GM19467 (cell line): ENCODE results near the gene FOLR1.
"Not testable (repeated sequence)": the region's sequence is repeated elsewhere in the genome, so short reads cannot be mapped to it uniquely, and the experiment has no call there.

Experiments
- ATAC-seq: cut with Tn5 transposase; IDR thresholded peaks from one replicate; pipeline ENCODE4 v1.9.1; 2021; ENCODE audit warnings: mild to moderate bottlenecking, moderate library complexity; ENCODE audit not compliant: unreplicated experiment

The FOLR1 gene

DNA sequence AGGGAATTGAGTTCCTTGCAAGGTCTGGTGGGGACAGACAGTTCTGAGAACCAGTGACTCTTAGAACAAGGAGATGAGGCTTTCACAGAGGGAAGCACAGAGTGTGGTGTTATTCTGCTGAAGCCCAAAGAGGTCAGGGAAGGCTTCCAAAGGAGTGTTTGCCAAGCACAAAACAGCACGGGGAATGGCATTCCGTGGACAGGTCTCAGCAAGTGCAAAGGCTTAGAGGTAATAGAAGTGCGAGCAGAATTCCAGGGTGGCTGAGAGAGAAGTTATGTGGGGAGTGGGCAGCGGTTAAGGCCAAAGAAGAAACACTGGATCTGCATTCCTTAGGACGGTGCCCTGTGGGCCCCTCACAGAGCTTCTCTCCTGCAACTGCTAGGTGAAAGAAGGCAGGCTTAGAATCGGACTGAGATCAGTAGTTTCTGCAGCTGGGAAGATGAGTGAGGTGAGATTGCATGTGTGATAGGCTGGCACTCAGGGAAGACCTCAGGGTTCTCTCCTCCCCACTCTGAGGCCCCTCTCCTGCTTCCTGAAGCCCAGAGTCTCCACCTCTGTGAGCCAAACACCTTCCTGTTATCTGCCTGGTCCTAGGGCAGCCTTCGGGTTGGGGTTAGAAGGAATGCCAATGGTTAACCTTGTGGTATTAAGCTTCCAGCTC lies 10.9 kb upstream of the FOLR1 start:
- not testable (repeated sequence) for ATAC-seq

DNA sequence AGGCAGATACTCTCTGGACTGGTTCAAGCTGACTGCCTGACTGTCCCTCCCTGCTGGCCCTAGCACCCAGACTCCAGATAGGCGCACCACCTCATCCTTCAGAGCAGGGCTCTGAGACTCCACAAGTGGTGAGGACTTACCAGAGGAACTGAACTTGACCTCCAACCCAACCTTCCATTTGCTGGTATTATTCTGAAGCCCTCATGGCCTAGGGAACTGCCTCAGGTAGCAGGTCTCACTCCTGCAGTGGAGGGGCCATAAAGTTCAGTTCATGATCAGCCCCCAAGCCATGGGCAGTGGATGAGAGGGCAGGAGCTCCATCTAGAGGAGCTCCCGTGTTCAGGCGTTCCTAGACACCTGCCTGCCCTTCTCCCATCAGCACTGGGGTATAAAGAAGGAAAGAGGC lies 10.4 kb upstream of the FOLR1 start:
- not testable (repeated sequence) for ATAC-seq

DNA sequence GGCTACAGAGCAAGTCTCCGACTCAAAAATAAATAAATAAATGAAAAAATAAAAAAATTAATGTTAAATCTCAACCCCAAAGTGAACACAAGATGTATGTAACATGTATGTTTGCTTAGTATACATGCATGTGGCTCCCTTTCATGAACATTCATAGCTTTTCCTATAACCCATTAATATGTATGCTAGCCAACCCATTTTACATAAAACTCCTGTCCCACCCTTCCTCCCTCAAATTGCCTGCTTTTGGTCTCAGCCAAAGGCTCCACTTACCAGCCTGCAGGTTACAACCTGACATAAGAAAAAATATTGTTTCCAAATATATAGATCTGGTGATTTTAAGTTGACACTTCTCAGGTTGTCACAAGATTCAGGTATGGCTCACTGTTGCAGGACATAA lies 3.7 kb upstream of the FOLR1 start:
- ATAC-seq: no peak

DNA sequence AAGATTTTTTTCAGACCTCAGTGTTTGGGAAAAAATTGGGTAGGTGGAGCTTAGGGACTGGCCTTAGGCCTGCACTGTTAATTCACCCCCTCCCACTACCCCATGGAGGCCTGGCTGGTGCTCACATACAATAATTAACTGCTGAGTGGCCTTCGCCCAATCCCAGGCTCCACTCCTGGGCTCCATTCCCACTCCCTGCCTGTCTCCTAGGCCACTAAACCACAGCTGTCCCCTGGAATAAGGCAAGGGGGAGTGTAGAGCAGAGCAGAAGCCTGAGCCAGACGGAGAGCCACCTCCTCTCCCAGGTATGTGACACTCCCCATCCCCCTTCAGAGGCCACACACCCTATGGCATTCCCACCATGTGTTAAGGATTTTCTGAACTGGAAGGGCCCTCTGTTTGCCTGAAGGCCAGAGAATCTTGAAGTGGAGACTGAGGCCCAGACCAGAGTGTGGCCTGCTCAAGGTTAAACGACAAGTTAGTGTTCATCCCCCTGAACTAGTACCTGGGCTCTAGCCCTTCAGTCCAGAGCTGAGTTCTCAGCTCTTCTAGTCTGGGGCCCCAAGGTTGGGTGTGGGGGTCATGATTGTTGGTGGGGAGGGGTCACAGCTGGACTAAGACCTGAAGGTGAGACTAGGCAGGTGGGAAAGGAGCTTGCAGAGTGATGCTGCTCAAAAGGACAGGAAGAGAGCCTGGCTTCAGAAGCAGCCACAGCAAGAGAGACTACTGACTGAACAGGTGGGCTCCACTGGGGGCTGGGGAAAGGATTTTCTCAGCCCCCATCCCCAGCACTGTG lies 2.3 kb upstream of the FOLR1 start:
- no peak for ATAC-seq

DNA sequence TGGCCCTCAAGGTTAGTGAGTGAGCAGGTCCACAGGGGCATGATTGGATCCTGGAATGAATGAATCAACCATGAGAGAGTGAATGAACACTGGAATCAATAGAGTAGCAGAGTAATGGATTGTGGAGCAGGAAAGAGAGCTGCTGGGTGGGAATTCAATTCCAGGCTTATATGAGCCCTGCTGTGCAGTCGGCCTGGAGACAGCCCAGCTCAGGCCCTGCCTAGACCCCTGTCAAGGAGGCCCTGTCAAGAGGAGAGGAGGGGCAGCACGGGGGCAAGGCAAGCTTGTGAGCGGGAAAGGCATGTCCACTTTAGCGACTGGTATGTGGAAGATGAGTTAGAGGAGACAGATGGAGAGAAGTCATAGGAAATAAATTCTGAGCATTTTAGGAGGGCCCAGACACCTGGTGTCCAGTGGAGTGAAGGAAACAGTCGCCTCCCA lies 1.3 kb upstream of the FOLR1 start:
- no peak for ATAC-seq

DNA sequence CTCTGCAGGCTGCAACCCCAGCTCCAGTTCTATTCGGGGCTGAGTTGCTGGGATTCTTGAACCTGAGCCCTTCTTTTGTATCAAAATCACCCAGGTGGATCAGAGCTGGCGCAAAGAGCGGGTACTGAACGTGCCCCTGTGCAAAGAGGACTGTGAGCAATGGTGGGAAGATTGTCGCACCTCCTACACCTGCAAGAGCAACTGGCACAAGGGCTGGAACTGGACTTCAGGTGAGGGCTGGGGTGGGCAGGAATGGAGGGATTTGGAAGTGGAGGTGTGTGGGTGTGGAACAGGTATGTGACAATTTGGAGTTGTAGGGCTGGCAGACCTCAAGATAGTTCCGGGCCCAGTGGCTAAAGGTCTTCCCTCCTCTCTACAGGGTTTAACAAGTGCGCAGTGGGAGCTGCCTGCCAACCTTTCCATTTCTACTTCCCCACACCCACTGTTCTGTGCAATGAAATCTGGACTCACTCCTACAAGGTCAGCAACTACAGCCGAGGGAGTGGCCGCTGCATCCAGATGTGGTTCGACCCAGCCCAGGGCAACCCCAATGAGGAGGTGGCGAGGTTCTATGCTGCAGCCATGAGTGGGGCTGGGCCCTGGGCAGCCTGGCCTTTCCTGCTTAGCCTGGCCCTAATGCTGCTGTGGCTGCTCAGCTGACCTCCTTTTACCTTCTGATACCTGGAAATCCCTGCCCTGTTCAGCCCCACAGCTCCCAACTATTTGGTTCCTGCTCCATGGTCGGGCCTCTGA lies 3.8 kb downstream of the FOLR1 start:
- ATAC-seq: no peak

DNA sequence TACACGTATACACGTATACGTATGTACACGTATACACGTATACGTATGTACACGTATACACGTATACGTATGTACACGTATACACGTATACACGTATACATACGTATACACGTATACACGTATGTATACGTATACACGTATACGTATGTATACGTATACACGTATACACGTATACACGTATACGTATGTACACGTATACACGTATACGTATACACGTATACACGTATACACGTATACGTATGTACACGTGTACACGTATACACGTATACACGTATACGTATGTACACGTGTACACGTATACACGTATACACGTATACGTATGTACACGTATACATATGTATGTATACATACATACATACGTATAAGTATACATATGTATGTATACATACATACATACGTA lies 9.5 kb downstream of the FOLR1 start:
- ATAC-seq: not testable (repeated sequence)

DNA sequence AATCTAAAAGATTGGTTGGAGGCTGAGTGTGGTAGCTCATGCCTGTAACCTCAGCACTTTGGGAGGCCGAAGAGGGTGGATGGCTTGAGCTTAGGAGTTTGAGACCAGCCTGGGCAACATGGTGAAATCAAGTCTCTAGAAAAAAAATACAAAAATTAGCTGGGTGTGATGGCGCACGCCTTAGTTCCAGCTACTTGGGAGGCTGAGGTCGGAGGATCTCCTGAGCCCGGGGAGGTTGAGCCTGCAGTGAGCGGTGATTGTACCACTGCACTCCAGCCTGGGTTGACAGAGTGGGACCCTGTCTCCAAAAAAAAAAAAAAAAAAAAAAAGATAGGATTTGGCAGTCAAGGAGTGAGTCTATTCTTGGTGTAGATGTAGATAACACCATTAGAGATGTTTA lies 10.6 kb downstream of the FOLR1 start:
- no peak for ATAC-seq

DNA sequence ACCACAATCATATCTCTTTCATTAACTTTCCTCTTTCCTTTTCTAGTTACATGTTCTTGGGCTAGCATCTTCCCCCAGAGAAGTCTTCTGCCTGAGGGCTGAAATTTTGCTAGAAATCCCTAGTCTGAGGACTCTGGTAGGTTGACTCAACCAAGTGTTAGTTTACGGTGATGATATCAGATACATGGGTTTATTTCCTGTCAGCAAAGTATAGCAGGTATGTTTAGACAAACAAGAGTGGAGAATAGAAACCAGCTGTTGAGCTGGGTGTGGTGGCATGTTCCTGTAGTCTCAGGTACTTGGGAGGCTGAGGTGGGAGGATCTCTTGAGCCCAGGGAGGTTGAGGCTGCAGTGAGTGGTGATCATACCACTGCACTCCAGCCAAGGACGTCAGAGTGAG lies 11.2 kb downstream of the FOLR1 start:
- no peak for ATAC-seq

DNA sequence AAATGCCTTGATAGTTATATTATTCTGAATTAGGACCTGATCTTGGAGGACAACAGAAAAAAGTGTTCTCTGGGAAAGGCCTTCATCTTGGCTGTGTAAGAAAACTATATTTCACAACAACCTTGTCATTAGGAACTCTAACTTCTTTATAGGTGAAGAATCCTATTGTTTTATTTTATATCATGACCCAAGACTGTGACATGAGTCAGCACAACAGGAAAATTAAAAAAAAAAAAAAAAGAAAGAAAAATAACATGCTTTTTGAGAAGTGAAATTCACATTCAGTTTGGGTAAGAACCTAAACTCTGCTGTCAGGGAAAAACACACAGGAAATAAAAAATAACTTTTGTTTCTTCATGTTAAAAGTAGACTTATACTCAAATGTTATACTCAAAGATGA lies 12.9 kb downstream of the FOLR1 start:
- ATAC-seq: no peak

DNA sequence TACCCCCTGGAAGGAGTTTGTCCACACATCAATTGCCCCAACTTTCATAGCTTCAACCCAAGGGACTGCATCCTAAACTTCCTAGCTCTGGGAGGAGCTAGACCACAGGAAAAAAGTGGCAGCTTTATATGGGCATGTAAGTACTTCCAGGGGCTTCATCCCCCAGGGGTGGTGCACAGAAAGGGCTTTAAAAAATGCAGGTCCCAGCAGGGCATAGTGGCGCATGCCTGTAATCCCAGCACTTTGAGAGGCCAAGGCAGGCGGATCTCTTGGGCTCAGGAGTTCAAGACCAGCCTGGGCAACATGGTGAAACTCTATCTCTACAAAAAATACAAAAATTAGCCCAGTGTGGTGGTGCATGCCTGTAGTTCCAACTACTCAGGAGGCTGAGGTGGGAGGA lies 14.9 kb downstream of the FOLR1 start:
- not testable (repeated sequence) for ATAC-seq

DNA sequence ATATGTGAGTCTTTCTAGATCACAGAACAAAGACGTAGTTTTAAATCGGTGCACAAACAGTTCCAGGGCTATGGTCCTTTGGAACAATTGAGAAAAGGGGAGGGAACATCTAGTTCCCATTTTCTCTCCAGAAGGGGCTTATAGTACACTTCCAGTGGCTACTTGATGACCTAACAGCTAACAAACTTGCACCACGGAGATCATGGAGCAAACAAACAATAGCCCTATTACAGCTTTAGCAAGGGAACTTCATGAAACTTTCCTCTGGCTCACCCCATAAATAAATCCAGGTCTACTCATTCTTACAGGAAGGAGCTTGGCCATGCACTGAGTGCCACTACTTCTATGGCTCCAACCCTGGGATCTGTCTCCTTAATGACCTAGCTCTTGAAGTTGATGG lies 16.3 kb downstream of the FOLR1 start:
- ATAC-seq: no peak

DNA sequence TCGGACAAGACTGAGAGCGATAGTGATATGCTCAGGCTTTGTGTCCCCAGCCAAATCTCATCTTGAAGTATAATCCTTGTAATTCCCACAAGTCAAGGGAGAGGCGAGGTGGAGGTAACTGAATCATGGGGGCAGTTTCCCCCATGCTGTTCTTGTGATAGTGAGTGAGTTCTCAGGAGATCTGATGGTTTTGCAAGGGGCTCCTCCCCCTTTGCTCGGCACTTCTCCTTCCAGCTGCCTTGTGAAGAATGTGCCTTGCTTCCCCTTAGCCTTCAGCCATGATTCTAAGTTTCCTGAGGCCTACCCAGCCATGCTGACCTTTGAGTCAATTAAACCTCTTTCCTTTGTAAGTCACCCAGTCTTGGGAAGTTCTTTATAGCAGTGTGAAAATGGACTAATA lies 17.2 kb downstream of the FOLR1 start:
- no peak for ATAC-seq

DNA sequence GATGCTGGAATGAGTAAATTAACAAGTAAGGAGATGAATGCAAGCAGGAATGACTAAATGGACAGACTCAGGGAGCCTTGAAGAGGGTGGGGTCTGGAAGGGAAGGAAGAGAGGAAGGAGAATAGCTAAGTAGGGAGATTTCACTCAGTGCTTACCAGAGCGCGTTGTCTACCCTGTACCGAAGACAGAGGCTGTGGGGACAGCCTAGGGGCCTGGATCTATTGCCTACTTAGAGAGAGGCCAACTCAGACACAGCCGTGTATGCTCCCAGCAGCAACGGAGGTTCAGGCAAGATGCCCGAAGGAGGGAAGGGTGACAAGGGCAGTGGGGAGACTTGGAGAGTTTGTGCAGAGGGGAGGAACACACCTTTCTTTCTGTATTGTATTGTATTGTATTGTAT lies 24.7 kb downstream of the FOLR1 start, which contains the start of gene FOLR2:
TSS of gene FOLR2 (plus strand) at position 157 of the 400 bp plus-strand sequence. CDS start 1,791 bp downstream, outside the sequence.
- ATAC-seq: no peak

DNA sequence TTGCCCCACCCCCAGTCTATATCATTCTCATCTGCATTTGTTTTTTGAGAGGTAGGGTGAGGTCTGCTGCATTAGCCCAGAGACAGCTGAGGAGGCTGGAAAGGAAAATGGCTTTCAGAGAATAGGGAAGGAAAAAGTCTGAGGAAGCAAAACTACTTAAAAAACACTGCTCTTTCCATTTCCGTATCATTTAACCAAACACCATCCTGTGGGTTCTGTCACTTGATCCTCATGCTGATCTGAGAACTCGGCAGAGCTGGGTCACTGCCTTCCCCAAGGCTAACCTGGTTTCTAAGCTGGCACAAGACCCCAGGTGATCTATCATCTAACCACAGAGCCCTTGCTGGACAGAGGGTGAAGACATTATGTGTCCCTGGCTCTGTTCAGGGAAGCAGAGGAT lies 25.9 kb downstream of the FOLR1 start:
- ATAC-seq: no peak

DNA sequence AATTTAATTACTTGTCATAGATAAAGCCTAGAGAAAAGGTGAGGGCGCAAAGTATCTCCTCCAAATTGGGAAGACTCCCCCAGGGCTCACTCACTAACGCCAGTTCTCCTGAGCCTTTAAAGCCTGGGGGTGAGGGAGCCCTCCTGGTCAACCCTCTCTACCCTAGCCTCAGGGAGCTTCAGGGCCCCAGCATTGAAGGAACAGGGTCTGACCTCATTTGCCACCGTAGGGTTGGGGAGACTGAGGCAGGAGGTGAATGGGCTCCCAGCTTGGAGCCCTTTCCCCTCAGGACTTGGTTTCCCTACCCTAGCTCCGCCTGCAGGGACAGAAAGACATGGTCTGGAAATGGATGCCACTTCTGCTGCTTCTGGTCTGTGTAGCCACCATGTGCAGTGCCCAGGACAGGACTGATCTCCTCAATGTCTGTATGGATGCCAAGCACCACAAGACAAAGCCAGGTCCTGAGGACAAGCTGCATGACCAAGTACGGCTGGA lies 26.4 kb downstream of the FOLR1 start:
- ATAC-seq: no peak

DNA sequence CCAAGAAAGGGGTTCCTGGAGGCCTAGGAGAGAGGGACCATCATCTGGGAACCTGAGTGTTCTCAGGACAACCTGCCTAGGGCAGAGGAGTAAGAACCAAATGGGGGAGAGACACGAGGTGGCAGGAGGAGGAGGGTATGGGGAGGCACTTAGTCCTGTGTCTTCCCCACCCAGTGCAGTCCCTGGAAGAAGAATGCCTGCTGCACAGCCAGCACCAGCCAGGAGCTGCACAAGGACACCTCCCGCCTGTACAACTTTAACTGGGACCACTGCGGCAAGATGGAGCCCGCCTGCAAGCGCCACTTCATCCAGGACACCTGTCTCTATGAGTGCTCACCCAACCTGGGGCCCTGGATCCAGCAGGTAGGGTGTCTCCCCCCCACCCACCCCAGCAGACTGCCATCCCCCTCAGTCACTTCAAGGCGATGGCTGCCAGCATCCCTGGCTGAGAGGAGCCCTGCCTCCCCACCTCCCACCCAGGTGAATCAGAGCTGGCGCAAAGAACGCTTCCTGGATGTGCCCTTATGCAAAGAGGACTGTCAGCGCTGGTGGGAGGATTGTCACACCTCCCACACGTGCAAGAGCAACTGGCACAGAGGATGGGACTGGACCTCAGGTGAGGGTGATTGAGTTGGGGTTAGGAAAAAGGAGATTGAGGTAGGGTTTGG lies 28.9 kb downstream of the FOLR1 start:
- ATAC-seq: no peak

DNA sequence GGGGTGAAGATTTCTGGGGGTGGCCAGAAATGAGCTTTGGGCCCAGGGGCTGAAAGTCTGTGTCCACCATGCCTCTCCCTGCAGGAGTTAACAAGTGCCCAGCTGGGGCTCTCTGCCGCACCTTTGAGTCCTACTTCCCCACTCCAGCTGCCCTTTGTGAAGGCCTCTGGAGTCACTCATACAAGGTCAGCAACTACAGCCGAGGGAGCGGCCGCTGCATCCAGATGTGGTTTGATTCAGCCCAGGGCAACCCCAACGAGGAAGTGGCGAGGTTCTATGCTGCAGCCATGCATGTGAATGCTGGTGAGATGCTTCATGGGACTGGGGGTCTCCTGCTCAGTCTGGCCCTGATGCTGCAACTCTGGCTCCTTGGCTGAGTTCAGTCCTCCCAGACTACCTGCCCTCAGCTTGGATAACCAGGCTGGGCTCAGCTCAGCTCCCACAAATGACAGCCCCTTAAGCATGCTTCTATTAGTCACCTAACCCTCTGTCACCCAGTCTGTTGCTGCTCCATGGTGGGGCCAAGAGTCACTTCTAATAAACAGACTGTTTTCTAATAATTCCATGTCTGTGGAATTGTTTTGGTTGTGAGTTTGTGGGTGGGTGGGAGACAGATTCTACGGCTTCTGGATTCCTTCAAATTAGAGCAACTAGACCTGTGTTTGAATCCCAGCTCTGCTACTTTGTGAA lies 29.6 kb downstream of the FOLR1 start:
- no peak for ATAC-seq

DNA sequence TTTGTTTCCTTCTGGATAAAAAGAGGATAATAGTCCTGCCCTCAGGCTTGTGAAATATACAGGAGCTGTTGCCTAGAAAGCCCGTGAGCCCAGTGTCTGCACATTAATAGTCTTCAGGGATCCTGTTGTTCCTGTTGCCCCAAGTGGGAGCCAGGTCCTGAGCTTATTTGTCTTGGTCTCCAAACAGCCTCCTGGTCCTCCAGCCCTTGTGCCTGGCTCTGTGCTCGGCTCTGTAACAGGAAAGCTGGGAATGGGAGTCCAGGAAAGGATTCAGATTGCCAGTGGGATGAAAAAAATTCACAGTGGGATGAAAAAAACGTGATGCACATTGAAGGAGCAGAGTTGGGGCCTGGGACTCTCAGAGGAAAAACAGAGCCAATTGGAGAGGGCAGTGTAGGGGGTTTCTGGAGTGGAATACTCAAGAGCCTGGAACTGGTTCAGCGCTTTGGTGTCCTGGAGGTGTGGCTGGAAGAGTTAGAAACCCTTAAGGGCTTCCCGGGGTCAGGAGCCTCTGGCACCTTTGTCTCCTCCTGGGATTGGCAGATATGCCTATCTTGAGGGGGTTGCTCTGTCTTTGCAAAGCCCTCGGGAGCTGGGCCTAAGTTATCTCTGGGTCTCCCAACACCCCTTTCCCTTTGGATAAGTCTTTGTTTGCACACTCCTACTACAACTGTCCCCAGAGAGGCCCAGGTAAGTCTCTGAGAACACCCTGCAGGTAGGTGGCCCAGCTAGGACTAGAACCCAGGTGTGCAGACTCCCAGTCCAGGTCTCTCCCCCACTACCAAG lies 30.4 kb downstream of the FOLR1 start:
- ATAC-seq: no peak
